HG02798 (cell line): ENCODE measurements around the gene GPR31.
"Not testable (repeated sequence)": the region's sequence is repeated elsewhere in the genome, so short reads cannot be mapped to it uniquely, and the experiment has no call there.

ENCODE experiments used
- ATAC-seq: cut with Tn5 transposase; IDR thresholded peaks from one replicate; pipeline ENCODE4 v1.9.1; 2021; ENCODE audit warnings: mild to moderate bottlenecking; ENCODE audit not compliant: unreplicated experiment, poor library complexity

GPR31 gene

GRCh38 chr6:167157863-167158262, at the start of gene GPR31:
Gene GPR31 (minus strand): TSS chr6:167157980. CDS start chr6:167157831, 149 bp downstream.
- no peak for ATAC-seq

- no peak for ATAC-seq
Observed at GRCh38 chr6:167207527-167207926, 49.7 kb upstream of the GPR31 start.

GRCh38 chr6:167205316-167205715, 47.5 kb upstream of the GPR31 start:
- ATAC-seq = not testable (repeated sequence)

- ATAC-seq = not testable (repeated sequence)
Observed at GRCh38 chr6:167204059-167204348, 46.2 kb upstream of the GPR31 start.

- not testable (repeated sequence) for ATAC-seq
Observed at GRCh38 chr6:167203261-167204058, 45.7 kb upstream of the GPR31 start.

- not testable (repeated sequence) for ATAC-seq
Observed at GRCh38 chr6:167202613-167203012, 44.8 kb upstream of the GPR31 start.

GRCh38 chr6:167200806-167201205, 43.0 kb upstream of the GPR31 start:
- no peak for ATAC-seq

- ATAC-seq = not testable (repeated sequence)
Observed at GRCh38 chr6:167195941-167196610, 38.3 kb upstream of the GPR31 start.

GRCh38 chr6:167193515-167194125, 35.8 kb upstream of the GPR31 start:
- not testable (repeated sequence) for ATAC-seq

- ATAC-seq = not testable (repeated sequence)
Observed at GRCh38 chr6:167191043-167191583, 33.3 kb upstream of the GPR31 start.

GRCh38 chr6:167187275-167187674, 29.5 kb upstream of the GPR31 start:
- not testable (repeated sequence) for ATAC-seq

- ATAC-seq = not testable (repeated sequence)
Observed at GRCh38 chr6:167185101-167185500, 27.3 kb upstream of the GPR31 start.

- peak; percentile 61 for ATAC-seq
Observed at GRCh38 chr6:167182913-167183314, 25.1 kb upstream of the GPR31 start.

GRCh38 chr6:167181351-167181750, 23.6 kb upstream of the GPR31 start:
- ATAC-seq = not testable (repeated sequence)

- not testable (repeated sequence) for ATAC-seq
Observed at GRCh38 chr6:167180086-167180485, 22.3 kb upstream of the GPR31 start.

- not testable (repeated sequence) for ATAC-seq
Observed at GRCh38 chr6:167178896-167179655, 21.3 kb upstream of the GPR31 start.

- ATAC-seq = not testable (repeated sequence)
Observed at GRCh38 chr6:167177271-167177670, 19.5 kb upstream of the GPR31 start.

GRCh38 chr6:167172011-167172410, 14.2 kb upstream of the GPR31 start:
- ATAC-seq = not testable (repeated sequence)

GRCh38 chr6:167171300-167171699, 13.5 kb upstream of the GPR31 start:
- ATAC-seq = not testable (repeated sequence)

- ATAC-seq = not testable (repeated sequence)
Observed at GRCh38 chr6:167169867-167170266, 12.1 kb upstream of the GPR31 start.
